Amniotic stem cell (primary cell): ENCODE data around the gene HAS3.
"Not testable (repeated sequence)": the region's sequence is repeated elsewhere in the genome, so short reads cannot be mapped to it uniquely, and the experiment has no call there.

Experiments used
- DNase-seq: peaks from one replicate; lab custom pipeline; 2025; lab: John Stamatoyannopoulos, UW

The HAS3 gene

DNA sequence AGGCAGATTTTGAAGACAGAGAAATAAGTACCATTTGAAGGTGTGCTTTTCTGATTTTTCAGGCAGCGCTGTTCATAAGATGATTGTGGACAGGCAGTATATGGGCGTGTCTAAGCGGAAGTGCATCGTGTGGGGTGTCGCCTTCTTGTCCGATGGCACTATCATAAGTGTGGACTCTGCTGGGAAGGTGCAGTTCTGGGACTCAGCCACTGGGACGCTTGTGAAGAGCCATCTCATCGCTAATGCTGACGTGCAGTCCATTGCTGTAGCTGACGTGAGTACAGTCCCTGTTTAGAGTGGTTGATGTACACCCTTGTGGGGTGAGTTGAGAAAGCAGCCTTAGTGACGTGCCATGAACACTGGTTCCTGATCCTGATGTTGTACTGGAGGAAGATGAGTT, 37.7 kb downstream of the HAS3 start:
- DNase-seq: no peak

DNA sequence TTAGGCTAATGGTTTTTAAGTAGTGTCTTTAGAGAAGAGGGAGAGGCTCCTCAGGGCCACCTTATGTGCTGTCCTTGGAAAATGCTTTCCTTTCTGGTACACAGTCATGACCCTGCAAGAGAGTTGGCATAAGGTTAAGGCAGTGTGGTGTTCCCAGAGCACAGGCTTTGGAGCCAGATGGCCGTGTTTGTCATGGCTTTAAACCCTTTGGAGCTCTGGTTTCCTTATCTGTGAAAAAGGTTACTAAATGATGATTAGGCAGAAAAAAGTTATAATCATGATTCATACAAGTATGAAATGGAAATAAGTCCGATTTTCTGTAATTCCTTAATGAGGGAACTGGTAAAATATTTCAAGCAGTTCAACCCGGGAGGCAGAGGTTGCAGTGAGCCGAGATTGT, 40.2 kb downstream of the HAS3 start:
- no peak for DNase-seq

GRCh38 chr16:69149621-69150020, 44.2 kb downstream of the HAS3 start:
- DNase-seq: not testable (repeated sequence)

- DNase-seq: peak; percentile 39
Observed at GRCh38 chr16:69150146-69150865, 44.9 kb downstream of the HAS3 start.

DNA sequence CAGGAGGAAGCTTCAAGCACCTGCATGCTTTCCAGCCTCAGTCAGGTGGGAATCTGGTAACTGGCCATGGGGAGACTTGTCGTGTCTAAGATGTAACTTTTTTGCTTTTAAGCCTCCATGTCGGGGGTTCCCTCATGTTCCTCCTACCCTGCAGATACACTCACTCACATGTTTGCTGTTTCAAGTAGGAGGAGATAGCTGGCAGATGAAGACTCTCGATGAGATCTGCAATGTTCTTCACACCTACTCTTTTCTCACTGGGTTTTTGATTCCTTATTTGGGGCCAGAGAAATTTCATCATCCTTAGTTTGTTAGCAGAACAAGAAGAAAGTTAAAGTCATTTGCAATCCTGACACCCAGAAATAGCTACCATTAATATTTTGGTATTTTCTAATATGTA, 51.7 kb downstream of the HAS3 start:
- no peak for DNase-seq

DNA sequence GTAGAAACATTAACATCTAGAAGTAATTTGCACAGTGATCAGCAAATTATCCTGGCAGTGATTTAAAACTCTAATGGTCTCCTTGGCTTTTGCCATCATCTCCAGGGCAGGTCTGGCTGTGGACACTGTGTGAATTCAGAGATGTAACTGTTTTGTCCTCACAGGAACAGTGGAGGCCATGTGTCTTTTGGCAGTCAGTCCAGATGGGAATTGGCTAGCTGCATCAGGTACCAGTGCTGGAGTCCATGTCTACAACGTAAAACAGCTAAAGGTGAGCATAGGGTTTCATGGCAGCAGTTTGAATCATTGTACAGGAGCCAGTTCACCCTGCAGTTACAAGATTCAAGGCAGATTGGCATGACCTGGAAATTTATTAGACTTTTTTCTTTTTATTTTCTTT, 54.7 kb downstream of the HAS3 start:
- DNase-seq: no peak

GRCh38 chr16:69165584-69165983, 60.1 kb downstream of the HAS3 start:
- no peak for DNase-seq

DNA sequence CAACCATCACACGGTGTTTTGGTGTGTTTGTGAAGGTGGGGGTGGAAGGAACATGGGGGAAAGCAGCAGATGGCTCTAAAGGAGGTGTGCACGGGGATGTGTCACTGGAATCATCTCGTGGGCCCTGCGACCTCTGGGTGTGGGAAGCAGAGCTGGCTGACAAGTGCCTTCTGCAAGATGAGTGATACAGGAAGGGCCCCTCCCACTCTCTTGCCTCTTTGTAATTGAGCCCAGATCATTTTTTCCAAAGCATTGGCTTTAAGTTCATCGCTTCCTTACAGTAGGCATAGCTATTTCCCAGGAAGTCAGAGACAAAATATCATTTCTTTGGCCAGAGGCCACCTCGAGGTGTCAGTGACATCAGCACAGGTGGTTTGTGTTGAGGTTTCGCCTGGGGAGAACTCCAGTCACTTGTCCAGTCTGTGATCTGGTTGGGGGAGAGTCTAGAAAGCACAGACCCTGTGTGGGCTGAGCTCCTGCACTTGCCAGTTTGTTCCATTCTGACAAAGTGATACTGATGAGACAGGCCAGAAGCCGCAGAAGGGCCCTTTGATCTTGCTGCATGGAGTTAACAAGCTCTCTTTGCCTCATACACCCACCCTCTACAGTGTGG, 60.9 kb downstream of the HAS3 start:
- no peak for DNase-seq

- DNase-seq: no peak
Observed at GRCh38 chr16:69166946-69167930, 61.8 kb downstream of the HAS3 start.
